D721Med (cell line): Measurements from ENCODE around the gene CHST8.

Source experiments
- DNase-seq: peaks from one replicate; pipeline ENCODE4 v3.0.0; 2011; ENCODE audit warnings: low spot score; ENCODE audit not compliant: insufficient read length
- FAIRE-seq: peaks from 2 replicates; lab custom pipeline; 2011; peaks lifted over from hg19 to GRCh38; lab: Jason Lieb, UNC
- TF ChIP-seq, protein P1 (sequence below): IDR thresholded peaks from 2 replicates; pipeline ENCODE4 v1.5.1; 2012; ENCODE audit warnings: mild to moderate bottlenecking, control low read depth; ENCODE audit not compliant: insufficient read depth; ENCODE audit errors: missing control alignments

CHST8 gene

DNA sequence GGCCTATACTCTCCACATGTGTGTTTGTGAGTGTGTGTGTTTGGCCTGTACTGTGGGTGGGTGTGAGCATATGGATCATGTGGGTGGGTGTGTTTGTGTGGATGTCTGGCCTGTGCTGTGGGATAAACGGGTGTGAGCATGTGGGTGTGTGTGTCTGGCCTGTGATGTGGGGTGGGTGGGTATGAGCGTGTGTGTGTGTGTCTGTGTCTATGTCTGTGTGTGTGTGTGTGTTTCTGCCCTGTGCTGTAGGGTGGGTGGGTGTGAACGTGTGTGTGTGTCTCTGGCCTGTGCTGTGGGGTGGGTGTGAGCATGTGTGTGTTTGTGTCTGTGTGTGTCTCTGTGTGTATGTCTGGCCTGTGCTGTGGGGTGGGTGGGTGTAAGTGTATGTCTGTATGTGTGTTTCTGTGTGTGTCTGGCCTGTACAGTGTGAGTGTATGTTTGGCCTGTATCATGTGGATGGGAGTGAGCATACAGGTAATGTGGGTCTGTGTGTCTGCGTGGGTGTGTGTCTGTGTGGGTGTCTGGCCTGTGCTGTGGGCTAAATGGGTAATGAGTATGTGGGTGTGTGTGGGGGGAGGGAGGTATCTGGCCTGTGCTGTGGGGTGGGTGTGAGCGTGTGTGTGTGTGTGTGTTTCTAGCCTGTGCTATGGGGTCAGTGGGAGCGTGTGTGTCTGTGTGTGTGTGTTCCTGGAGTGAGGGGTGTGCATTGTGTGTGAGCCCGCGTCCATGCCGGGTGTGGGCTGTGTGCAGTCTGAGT, 154.2 kb downstream of the CHST8 start:
- no peak for FAIRE-seq
- no peak for DNase-seq
- TF ChIP-seq, protein P1, sequence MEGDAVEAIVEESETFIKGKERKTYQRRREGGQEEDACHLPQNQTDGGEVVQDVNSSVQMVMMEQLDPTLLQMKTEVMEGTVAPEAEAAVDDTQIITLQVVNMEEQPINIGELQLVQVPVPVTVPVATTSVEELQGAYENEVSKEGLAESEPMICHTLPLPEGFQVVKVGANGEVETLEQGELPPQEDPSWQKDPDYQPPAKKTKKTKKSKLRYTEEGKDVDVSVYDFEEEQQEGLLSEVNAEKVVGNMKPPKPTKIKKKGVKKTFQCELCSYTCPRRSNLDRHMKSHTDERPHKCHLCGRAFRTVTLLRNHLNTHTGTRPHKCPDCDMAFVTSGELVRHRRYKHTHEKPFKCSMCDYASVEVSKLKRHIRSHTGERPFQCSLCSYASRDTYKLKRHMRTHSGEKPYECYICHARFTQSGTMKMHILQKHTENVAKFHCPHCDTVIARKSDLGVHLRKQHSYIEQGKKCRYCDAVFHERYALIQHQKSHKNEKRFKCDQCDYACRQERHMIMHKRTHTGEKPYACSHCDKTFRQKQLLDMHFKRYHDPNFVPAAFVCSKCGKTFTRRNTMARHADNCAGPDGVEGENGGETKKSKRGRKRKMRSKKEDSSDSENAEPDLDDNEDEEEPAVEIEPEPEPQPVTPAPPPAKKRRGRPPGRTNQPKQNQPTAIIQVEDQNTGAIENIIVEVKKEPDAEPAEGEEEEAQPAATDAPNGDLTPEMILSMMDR, result no peak

DNA sequence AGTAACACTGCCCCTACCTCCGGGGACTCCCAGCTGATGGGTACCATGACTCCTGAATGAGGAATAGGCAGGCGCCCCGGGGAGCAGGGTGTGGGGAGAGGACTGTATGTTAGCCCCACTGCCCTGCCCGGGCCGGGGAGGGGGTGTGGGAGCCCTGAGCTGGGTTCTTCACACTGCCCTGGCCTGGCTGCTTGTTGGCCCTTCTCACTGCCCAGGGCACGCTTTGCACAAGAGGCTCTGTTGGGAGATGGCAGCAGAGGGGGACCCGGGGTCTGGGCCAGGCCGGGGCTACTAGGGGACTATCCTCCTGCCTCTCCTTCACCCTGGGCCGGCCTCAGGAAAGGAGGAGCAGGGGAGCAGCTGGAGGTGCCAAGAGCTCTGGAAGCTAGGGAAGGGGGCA, 155.6 kb downstream of the CHST8 start:
- TF ChIP-seq, protein P1, result no peak
- DNase-seq, result no peak
- FAIRE-seq, result no peak

DNA sequence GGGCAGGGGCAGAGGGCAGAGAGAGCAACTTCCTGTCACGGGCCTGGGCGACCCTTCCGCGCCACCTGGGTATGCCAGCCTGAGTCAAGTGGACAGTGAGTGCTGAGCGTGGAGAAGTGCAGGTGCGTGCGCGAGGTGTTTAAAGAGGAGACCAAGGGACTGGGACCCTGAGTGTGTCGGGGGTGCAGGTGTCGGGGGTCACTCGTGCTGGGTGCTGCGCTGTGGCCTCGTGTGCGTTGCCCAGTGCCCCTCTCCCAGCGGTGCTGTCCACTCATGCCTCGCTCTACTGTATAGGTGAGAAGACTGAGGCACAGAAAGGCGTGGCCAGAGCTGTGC, 156.0 kb downstream of the CHST8 start:
- TF ChIP-seq, protein P1, result no peak
- FAIRE-seq (no peak), DNase-seq (no peak)

DNA sequence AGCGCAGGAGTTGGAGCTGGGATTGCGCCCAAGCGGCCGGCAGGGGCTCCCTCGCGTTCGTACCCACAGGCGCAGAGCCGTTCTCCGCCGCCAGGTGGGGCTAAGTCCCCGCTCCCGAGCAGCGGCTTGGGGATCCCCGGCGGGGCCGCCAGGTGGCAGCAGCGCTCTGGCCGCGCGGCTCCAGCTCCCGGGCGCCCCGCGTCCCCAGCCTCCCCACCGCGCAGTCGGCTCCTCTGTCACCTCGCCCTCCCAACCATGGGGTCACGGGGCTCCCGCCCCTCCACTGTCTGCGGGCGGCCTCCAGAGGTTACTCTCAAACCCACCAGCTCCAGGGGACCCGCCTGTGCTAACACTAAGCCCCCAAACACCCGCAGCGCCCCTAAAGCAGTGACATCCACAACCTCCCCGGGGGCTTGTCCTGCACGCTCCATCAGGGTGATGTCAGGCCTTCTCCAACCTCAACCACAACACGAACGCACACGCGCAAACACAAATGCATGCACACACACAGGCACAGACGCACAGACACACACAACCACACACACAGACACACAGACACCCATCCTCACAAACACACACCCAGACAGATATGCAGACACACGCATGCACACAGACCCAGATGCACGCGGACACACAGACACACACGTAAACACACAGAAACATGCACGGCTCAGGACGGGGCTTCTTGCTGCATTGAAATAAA, 156.5 kb downstream of the CHST8 start:
- FAIRE-seq, result no peak
- DNase-seq, result peak; percentile 95

DNA sequence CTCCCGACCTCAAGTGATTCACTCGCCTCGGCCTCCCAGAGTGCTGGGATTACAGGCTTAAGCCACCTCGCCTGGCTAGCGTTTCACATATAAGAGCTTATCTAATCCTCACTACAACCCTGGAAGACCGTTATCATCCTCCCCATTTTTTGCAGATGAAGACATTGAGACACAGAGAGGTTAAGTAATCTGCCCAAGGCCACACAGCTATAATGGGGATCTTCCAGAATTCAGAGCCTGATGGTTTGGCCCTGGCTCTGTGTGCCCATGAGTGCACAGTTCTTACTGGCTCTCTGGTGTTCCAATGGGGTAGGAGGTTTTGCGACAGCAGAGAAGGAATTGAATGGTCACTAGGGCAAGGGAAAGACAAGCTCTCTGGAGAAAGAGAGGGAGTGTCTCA, 158.1 kb downstream of the CHST8 start:
- TF ChIP-seq, protein P1, result no peak

More for the DNA sequence above, 156.5 kb downstream of the CHST8 start:
- TF ChIP-seq, protein P1, result peak; percentile 100

DNA sequence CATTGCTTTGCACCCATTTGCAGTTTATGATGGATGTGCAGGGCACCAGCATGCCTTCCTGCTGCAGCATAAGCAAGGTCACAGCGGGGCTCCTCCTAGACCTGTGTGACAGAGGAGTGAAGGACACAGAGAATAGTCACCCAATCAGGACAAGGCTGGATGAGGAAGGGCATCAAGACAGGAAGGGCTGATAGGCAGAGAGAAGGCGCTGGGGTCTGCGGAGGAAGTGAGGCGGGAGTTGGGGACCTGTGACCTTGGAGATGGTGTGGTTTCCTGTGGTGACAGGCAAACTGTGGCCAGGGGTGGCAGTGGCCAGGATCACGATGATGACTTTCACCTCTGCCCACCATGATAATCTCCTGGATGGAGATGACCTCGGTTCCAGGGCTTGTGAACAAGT, 158.5 kb downstream of the CHST8 start:
- no peak for FAIRE-seq
- TF ChIP-seq, protein P1, result no peak
- no peak for DNase-seq

More for the DNA sequence above, 158.1 kb downstream of the CHST8 start:
- DNase-seq (no peak), FAIRE-seq (no peak)

DNA sequence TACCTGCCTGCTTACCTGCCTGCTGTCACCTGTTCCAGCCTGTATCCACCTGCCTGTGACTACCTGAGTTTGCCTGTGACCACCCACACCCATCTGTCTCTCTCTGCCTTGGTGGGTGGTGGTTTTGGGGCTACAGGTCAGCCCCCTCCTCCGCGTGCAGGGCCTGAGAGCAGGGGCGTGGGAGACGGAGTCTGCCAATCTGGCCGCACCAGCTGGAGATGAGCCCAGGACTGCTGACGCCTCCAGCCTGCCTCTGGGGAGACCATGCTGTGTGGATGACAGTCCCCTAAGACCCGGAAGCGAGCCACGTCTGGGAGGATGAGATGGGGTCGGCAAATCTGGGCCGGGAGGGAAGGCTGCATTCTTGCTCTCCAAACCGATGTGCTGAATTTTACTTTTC, 159.0 kb downstream of the CHST8 start:
- DNase-seq, result peak; percentile 76
- TF ChIP-seq, protein P1, result no peak
- no peak for FAIRE-seq
